Endothelial cell of umbilical vein (primary cell): ENCODE results near the gene RUNX2. TPM values are rescaled to one million over a fixed set of nuclear protein-coding genes. Genes with fewer than 3 reads are reported as not detected.

Source experiments
- BruUV-seq: library from RNA; stranded (reverse); fragments of 400-500 nt; replicated peaks from 2 replicates; lab custom pipeline; 2021; lab: Mats Ljungman, UMichigan
- CTCF ChIA-PET: fragments of 300-600, 350-600 bp; sonication (Branson Sonifier 250); formaldehyde crosslinking; loops from one replicate; lab custom pipeline; 2021; ENCODE audit warnings: antibody characterized with exemption, inconsistent platforms; lab: Charles Lee
- POLR2A ChIA-PET: fragments of 300-600, 350-600 bp; sonication (Branson Sonifier 250); formaldehyde crosslinking; loops from one replicate; lab custom pipeline; 2021; ENCODE audit warnings: antibody characterized with exemption, inconsistent platforms; lab: Charles Lee
- DNase-seq: peaks from one replicate; pipeline ENCODE4 v3.0.0-alpha.2; 2011; ENCODE audit warnings: low read depth, low spot score
- FAIRE-seq: peaks from 2 replicates; lab custom pipeline; 2011; peaks lifted over from hg19 to GRCh38; lab: Jason Lieb, UNC
- H2AFZ ChIP-seq: 2 replicates; pipeline ENCODE4 v1.6.0; 2012; ENCODE audit warnings: low read depth, low read length, control low read depth, inconsistent platforms
- H3K27ac ChIP-seq: 2 replicates; pipeline ENCODE4 v1.5.1; 2011; ENCODE audit warnings: low read depth, mild to moderate bottlenecking, control low read depth, low read length, moderate library complexity; ENCODE audit not compliant: insufficient read depth
- H3K27me3 ChIP-seq, 2 experiments: 2 replicates each; pipeline versions ENCODE4 v1.6.0 to v1.6.1; 2011; ENCODE audit warnings: low read length in 2 of 2, mixed read lengths in 1 of 2; ENCODE audit not compliant: control insufficient read depth in 2 of 2, insufficient read depth in 2 of 2
- H3K36me3 ChIP-seq, 2 experiments: 2 replicates in 1 of 2; 3 replicates in 1 of 2; pipeline ENCODE4 v1.5.1; 2011; ENCODE audit warnings: low read length in 2 of 2, mild to moderate bottlenecking in 1 of 2, moderate library complexity in 1 of 2; ENCODE audit not compliant: control insufficient read depth in 2 of 2, insufficient read depth in 2 of 2; ENCODE audit errors: extremely low read depth in 1 of 2
- H3K4me1 ChIP-seq: 3 replicates; pipeline ENCODE4 v1.5.1; 2011; ENCODE audit warnings: mild to moderate bottlenecking, low read length; ENCODE audit not compliant: control insufficient read depth, insufficient read depth; ENCODE audit errors: extremely low read depth
- H3K4me2 ChIP-seq: 2 replicates; pipeline ENCODE4 v1.6.1; 2011; ENCODE audit warnings: low read length, control low read depth, mixed read lengths; ENCODE audit not compliant: insufficient read depth
- H3K4me3 ChIP-seq, 3 experiments: fragments of 200-600 bp in 1 of 3; sonication (generic), shearing (Covaris generic) in 1 of 3; replicated peaks in 1 of 3; 2 replicates each; pipeline ENCODE4 v1.5.1; 2011 to 2016; ENCODE audit warnings: control low read depth in 3 of 3, low read length in 3 of 3, mild to moderate bottlenecking in 2 of 3, inconsistent platforms in 1 of 3, low read depth in 1 of 3, moderate library complexity in 1 of 3; ENCODE audit not compliant: insufficient read depth in 1 of 3
- H3K79me2 ChIP-seq: 2 replicates; pipeline ENCODE4 v1.6.0; 2012; ENCODE audit warnings: low read length, inconsistent platforms; ENCODE audit not compliant: control insufficient read depth, insufficient read depth
- H3K9ac ChIP-seq: replicated peaks from 2 replicates; pipeline ENCODE3; 2011; ENCODE audit warnings: low read length, control low read depth; ENCODE audit not compliant: insufficient read depth; ENCODE audit errors: extremely low read depth
- H3K9me1 ChIP-seq: replicated peaks from 3 replicates; pipeline ENCODE4 v1.6.0; 2011; ENCODE audit warnings: mild to moderate bottlenecking, low read length; ENCODE audit not compliant: control insufficient read depth, insufficient read depth; ENCODE audit errors: extremely low read depth
- H3K9me3 ChIP-seq: replicated peaks from 2 replicates; pipeline ENCODE4 v1.5.1; 2012; ENCODE audit warnings: low read length, inconsistent platforms; ENCODE audit not compliant: control insufficient read depth, insufficient read depth
- H4K20me1 ChIP-seq: replicated peaks from 2 replicates; pipeline ENCODE3; 2011; ENCODE audit warnings: mild to moderate bottlenecking, low read length; ENCODE audit not compliant: control insufficient read depth, insufficient read depth; ENCODE audit errors: extremely low read depth
- CTCF ChIP-seq, 2 donors: IDR thresholded peaks; 1 replicate in 1 of 2; 2 replicates in 1 of 2; pipeline ENCODE4 v1.5.1; 2011; ENCODE audit warnings: low read length in 2 of 2, mild to moderate bottlenecking in 2 of 2, moderate library complexity in 2 of 2, control low read depth in 1 of 2, inconsistent platforms in 1 of 2, low read depth in 1 of 2; ENCODE audit not compliant: insufficient read depth in 1 of 2; ENCODE audit errors: extremely low read depth in 1 of 2
- EZH2 ChIP-seq: IDR thresholded peaks from 2 replicates; pipeline ENCODE4 v1.6.1; 2012; ENCODE audit warnings: borderline replicate concordance, low read depth, mild to moderate bottlenecking, moderate library complexity, low read length, inconsistent platforms; ENCODE audit not compliant: severe bottlenecking
- FOS ChIP-seq: IDR thresholded peaks from 2 replicates; pipeline ENCODE4 v1.6.1; 2011; ENCODE audit warnings: mild to moderate bottlenecking, low read length, moderate library complexity, borderline replicate concordance; ENCODE audit not compliant: insufficient read depth
- GATA2 ChIP-seq: IDR thresholded peaks from 2 replicates; pipeline ENCODE4 v1.7.0; 2011; ENCODE audit warnings: low read depth, mild to moderate bottlenecking, moderate library complexity, mixed read lengths, low read length; ENCODE audit not compliant: insufficient read length, insufficient read depth
- JUN ChIP-seq: IDR thresholded peaks from 2 replicates; pipeline ENCODE4 v1.6.1; 2011; ENCODE audit warnings: borderline replicate concordance, low read depth; ENCODE audit not compliant: insufficient read length, insufficient read depth
- MAX ChIP-seq: IDR thresholded peaks from 2 replicates; pipeline ENCODE4 v1.6.1; 2011; ENCODE audit not compliant: insufficient read depth, insufficient read length
- MYC ChIP-seq: IDR thresholded peaks from one replicate; pipeline ENCODE4 v1.6.1; 2011; ENCODE audit warnings: mild to moderate bottlenecking, low read depth, low read length
- POLR2A ChIP-seq: IDR thresholded peaks from 2 replicates; pipeline ENCODE4 v1.6.1; 2012; ENCODE audit warnings: low read depth, mild to moderate bottlenecking, control low read depth, low read length
- POLR2AphosphoS5 ChIP-seq: IDR thresholded peaks from 2 replicates; pipeline ENCODE4 v1.6.1; 2012; ENCODE audit warnings: low read depth, mild to moderate bottlenecking, control low read depth, low read length, moderate library complexity; ENCODE audit not compliant: insufficient read depth
- dilution Hi-C: fragments of 300-500 bp; cut with MboI; formaldehyde crosslinking; loops from one replicate; pipeline ENCODE4 v1.15.0; 2019; ENCODE audit warnings: low sequenced_read_pairs; ENCODE audit not compliant: extremely low pct_ligation_motif_present
- intact Hi-C: fragments of 100-400 bp; cut with micrococcal nuclease; formaldehyde crosslinking; loops from one replicate; pipeline ENCODE4 v1.10.0; 2022
- polyA plus RNA-seq, 4 experiments: library from polyadenylated mRNA; depleted of rRNA in 3 of 4; stranded (reverse) in 3 of 4; unstranded in 1 of 4; fragments of >200 nt; gene quantifications; 2 replicates each; pipeline versions ENCODE4 v1.2.1 to v1.2.3, GENCODE V29; 2011 to 2012; ENCODE audit warnings: missing spikeins in 1 of 4
- total RNA-seq: library from RNA; stranded (reverse); gene quantifications from 2 replicates; pipeline ENCODE4 v1.2.3, GENCODE V29; 2021

The RUNX2 gene
- total and polyA plus RNA-seq, 2 donors (not counting 3 experiments of a cell fraction or from before 2014, with no cell fraction given): 0.06 TPM; not detected in 1

GRCh38 chr6:45454008-45454911 is 126.1 kb downstream of the RUNX2 start:
- no peaks in the 10 kb centered on the region for H3K79me2 ChIP-seq
- H2AFZ ChIP-seq: no peak overlapping the region
- H3K36me3 ChIP-seq: no peaks in the 10 kb centered on the region
- ChIA-PET POLR2A (interaction anchor here (1.0 kb wide), 1 partner anchor 76 kb away, joined by 3 read pairs; no protein-coding TSS in a partner anchor), CTCF (interaction anchor here (1.1 to 1.6 kb wide), 5 partner anchors 8 to 799 kb away, joined by 3 to 7 read pairs (median 5); no protein-coding TSS in a partner anchor)
- peak; percentile 87 for TF ChIP-seq FOS
- TF ChIP-seq POLR2AphosphoS5: no peak
- no peak for TF ChIP-seq MAX
- TF ChIP-seq EZH2: no peak
- peak; percentile 89 for TF ChIP-seq JUN
- no peak for TF ChIP-seq MYC
- peak; percentile 72 for TF ChIP-seq GATA2
- no peak for TF ChIP-seq CTCF (IDR thresholded peaks at IDR 0.05; ENCODE audit: extremely low read depth in 1 of 2, insufficient read depth in 1 of 2, low read depth in 1 of 2, low read length in 2 of 2)
- TF ChIP-seq POLR2A: no peak
- no peaks in the 10 kb centered on the region for H3K9me1 ChIP-seq
- no TSS peak for BruUV-seq
- H3K27ac ChIP-seq: no peak overlapping the region
- FAIRE-seq (no peak), DNase-seq (peak; percentile 70)
- no peaks in the 10 kb centered on the region for H3K9me3 ChIP-seq
- no peak overlapping the region for H3K4me3 ChIP-seq
- dilution Hi-C loops: no loop called here
- no peaks in the 10 kb centered on the region for H4K20me1 ChIP-seq
- peaks cover 10% of the 10 kb centered on the region for H3K4me1 ChIP-seq
- intact Hi-C loops: loop anchor here (1.0 kb wide), 1 partner anchor 8 kb away; no protein-coding TSS in a partner anchor
- H3K9ac ChIP-seq: no peak overlapping the region
- peak overlapping the region; percentile 54 for H3K4me2 ChIP-seq
- H3K27me3 ChIP-seq: peaks cover 2 to 7% of the 10 kb centered on the region in 2 experiments
